GM18873 (cell line): Measurements from ENCODE around the gene MC1R.
"Not testable (repeated sequence)": the region's sequence is repeated elsewhere in the genome, so short reads cannot be mapped to it uniquely, and the experiment has no call there.

Experiments
- ATAC-seq: cut with Tn5 transposase; IDR thresholded peaks from one replicate; pipeline ENCODE4 v1.9.1; 2021; ENCODE audit warnings: mild to moderate bottlenecking, moderate library complexity, moderate number of reproducible peaks; ENCODE audit not compliant: unreplicated experiment, low FRiP score

The MC1R gene

DNA sequence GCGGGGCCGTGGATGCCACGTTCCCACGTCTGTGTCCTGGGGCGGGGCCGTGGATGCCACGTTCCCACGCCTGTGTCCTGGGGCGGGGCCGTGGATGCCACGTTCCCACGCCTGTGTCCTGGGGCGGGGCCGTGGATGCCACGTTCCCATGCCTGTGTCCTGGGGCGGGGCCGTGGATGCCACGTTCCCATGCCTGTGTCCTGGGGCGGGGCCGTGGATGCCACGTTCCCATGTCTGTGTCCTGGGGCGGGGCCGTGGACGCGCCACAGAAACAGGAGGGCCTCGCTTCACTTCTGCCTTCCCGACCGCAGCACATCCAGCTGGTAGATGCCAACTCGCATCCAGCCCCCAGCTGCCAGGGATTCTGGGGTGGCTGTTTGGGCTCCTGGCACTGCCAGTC is 15.4 kb downstream of the MC1R start:
- ATAC-seq, result not testable (repeated sequence)

GRCh38 chr16:89934611-89935553 is 16.2 kb downstream of the MC1R start:
- ATAC-seq, result no peak

- not testable (repeated sequence) for ATAC-seq
These were observed 17.0 kb downstream of the MC1R start for GRCh38 chr16:89935620-89936019.

GRCh38 chr16:89936034-89936433 is 17.4 kb downstream of the MC1R start:
- ATAC-seq, result no peak

GRCh38 chr16:89936508-89936907 is 17.8 kb downstream of the MC1R start:
- ATAC-seq, result no peak

GRCh38 chr16:89936981-89937380 is 18.3 kb downstream of the MC1R start:
- ATAC-seq, result no peak

GRCh38 chr16:89938175-89938885 is 19.7 kb downstream of the MC1R start:
- ATAC-seq, result no peak

DNA sequence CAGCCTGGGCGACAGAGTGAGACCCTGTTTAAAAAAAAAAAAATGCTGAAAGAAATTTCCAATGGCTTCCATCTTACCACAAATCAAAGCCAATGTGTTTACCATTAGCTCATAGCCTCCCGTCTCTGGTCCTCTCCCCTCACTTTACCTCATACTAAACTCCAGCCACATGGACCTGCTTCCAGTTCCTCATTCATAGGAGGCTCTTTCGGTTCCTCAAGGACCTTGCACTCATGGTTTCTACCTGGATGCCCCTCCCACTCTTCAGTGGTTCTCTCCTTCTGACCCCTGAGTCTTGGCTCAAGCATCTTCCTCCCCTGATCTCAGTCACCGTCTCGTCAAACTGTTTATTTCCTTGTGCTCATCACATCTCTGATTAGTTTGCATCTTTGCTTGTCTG is 26.1 kb downstream of the MC1R start:
- ATAC-seq, result no peak

GRCh38 chr16:89945654-89946053 is 27.0 kb downstream of the MC1R start:
- ATAC-seq, result no peak

- no peak for ATAC-seq
These were observed 27.9 kb downstream of the MC1R start for GRCh38 chr16:89946515-89946914.

GRCh38 chr16:89949121-89949742 is 30.6 kb downstream of the MC1R start:
- no peak for ATAC-seq

GRCh38 chr16:89949756-89950155 is 31.1 kb downstream of the MC1R start:
- no peak for ATAC-seq

DNA sequence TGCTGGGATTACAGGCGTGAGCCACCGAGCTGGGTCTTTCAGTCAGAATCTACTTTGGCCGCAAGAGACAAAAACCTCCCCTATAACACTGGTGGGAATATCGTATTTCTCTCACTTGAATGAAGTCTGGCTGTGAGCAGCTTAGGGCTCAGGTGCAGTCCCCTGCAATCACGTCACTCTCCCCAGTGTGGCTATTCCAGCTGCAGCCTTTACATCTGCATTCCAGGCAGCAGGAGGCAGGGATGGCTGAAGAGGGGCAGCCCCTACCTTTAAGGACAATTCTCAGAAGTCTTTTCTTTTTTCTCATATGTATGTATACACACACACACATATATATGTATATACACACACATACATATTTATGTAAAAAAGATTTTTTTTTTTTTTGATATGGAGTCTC is 32.8 kb downstream of the MC1R start:
- no peak for ATAC-seq

DNA sequence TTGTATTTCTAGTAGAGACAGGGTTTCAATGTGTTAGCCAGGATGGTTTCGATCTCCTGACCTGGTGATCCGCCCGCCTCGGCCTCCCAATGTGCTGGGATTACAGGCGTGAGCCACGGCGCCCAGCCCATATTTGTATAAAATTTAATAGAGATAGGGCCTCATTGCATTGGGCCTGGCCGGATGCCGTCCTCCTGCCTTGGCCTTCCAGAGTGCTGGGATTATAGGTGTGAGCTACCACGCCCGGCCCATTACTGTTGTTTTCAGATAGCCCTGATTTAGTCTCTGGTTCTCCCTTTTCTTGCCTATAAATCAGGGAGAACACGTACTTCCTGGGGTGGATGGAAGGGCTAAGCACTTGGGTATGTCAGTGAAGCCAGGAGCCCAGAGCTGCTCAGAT is 33.4 kb downstream of the MC1R start:
- ATAC-seq, result no peak

GRCh38 chr16:89952551-89952950 is 33.9 kb downstream of the MC1R start:
- ATAC-seq, result no peak

- peak; percentile 49 for ATAC-seq
These were observed 35.2 kb downstream of the MC1R start for GRCh38 chr16:89953671-89954406.

DNA sequence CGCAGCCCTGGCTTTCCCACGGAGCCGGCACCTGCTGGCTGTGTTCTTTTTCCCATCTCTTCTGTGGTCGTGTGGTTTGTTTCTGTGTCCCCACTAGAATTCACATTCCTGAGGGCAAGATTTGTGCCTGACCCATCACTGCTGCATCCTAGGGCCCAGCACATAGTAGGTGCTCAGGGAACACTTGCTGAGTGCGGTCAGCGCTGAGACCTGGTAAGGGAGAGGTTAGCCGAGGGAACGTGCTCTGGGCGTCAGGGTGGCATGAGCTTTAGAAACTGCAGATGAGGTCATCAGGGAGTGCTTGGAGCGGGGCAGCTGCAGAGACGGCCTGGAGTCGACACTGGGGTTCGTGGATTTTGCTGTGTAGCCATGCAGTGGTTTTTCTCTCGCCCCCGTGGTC is 35.8 kb downstream of the MC1R start:
- no peak for ATAC-seq

DNA sequence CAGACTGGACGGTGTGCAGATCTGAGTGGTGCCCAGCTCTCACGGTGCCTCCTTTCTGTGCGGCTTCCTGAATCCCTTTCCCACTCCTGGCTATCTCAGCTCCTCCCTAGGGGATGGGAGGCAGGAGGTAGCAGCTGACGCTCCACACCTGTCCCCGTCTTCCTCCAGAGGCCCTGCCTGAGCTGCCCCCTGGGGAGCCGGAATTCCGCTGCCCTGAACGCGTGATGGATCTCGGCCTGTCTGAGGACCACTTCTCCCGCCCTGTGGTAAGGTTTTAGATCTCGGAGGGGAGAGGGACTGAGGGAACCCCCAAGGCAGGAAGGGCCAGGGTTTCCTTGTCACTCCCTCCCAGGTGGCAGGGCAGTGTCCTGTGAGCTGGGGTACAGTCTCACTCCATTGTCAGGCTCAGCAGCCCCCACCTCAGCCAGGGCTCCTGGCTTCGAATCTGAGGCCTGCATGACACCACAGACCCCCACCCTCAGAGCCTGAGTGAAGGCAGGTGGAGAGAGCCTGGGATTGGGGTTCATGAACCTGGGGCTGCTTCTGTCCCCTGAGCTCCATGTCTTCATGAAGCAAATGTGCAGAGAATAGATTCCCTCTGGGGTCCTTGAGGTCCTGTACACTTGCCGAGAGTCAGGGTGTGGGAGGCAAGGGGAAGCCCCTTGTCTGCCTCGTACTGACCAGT is 36.5 kb downstream of the MC1R start:
- ATAC-seq, result no peak

DNA sequence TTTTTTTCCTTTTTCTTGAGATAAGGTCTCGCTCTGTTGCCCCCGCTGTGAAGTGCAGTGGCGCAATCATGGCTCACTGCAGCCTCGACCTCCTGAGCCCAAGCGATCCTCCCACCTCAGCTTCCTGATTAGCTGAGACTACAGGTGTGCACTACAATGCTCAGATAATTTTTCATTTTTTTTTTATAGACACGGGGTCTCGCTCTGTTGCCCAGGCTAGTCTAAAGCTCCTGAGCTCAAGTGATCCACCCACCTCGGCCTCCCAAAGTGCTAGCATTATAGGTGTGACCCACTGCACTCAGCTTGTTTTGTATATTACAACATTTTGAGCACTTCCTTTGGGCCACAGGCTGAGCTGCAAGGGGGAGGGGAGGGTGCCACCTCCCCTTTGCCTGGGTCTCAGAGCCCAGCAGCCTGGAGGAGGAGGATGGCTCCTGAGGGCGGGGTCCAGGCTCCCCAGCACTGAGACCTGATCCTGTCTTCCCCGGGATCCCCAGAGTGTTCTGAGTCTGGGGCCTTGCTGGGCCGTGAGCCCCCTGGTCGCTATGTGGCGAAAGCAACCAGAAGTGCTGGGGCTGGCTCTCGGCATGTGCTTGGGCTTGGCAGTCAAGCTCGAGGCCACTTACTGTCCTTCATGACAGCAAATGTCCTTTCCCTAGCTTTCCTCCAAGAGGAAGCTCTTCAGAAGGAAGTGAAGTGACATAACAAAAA is 38.0 kb downstream of the MC1R start:
- no peak for ATAC-seq
